Endothelial cell (in vitro differentiated cells): Measurements from ENCODE around the gene SP140. TPM values are rescaled to one million over a fixed set of nuclear protein-coding genes. Genes with fewer than 3 reads are reported as not detected.
"Not testable (repeated sequence)": the region's sequence is repeated elsewhere in the genome, so short reads cannot be mapped to it uniquely, and the experiment has no call there.

Experiments
- DNase-seq: peaks from one replicate; pipeline ENCODE4 v3.0.0; 2021; ENCODE audit warnings: low spot score
- H3K27ac Mint-ChIP-seq: one replicate; pipeline ENCODE4 v1.8.0; 2021; ENCODE audit warnings: mixed read lengths, inconsistent platforms; ENCODE audit not compliant: unreplicated experiment
- H3K27me3 Mint-ChIP-seq: one replicate; pipeline ENCODE4 v1.8.0; 2021; ENCODE audit warnings: mild to moderate bottlenecking, moderate library complexity, mixed read lengths, inconsistent platforms; ENCODE audit not compliant: unreplicated experiment
- H3K36me3 Mint-ChIP-seq: one replicate; pipeline ENCODE4 v1.8.0; 2021; ENCODE audit warnings: mild to moderate bottlenecking, low read depth, mixed read lengths, inconsistent platforms; ENCODE audit not compliant: unreplicated experiment
- H3K4me1 Mint-ChIP-seq: one replicate; pipeline ENCODE4 v1.8.0; 2021; ENCODE audit warnings: mild to moderate bottlenecking, mixed read lengths, inconsistent platforms; ENCODE audit not compliant: unreplicated experiment
- H3K4me3 Mint-ChIP-seq: one replicate; pipeline ENCODE4 v1.8.0; 2021; ENCODE audit warnings: mild to moderate bottlenecking, mixed read lengths, inconsistent platforms; ENCODE audit not compliant: unreplicated experiment
- H3K9me3 Mint-ChIP-seq: one replicate; pipeline ENCODE4 v1.8.0; 2021; ENCODE audit warnings: mixed read lengths, inconsistent platforms; ENCODE audit not compliant: unreplicated experiment
- total RNA-seq: library from RNA; stranded (reverse); fragmentation: NEBNext Ultra II Directional; extraction: Animal tissue kit (Norgen Biotek cat#: 25700); gene quantifications from one replicate; pipeline ENCODE4 v1.2.1, GENCODE V29; 2021; ENCODE audit not compliant: unreplicated experiment
- TF ChIP-seq, protein P1 (sequence below): fragments of 200-600 bp; sonication (generic); IDR thresholded peaks from one replicate; pipeline ENCODE4 v1.5.0; 2021; ENCODE audit warnings: antibody characterized with exemption; ENCODE audit not compliant: unreplicated experiment

The SP140 gene
- total RNA-seq, 1 donor from 2014 or later, result not detected

DNA sequence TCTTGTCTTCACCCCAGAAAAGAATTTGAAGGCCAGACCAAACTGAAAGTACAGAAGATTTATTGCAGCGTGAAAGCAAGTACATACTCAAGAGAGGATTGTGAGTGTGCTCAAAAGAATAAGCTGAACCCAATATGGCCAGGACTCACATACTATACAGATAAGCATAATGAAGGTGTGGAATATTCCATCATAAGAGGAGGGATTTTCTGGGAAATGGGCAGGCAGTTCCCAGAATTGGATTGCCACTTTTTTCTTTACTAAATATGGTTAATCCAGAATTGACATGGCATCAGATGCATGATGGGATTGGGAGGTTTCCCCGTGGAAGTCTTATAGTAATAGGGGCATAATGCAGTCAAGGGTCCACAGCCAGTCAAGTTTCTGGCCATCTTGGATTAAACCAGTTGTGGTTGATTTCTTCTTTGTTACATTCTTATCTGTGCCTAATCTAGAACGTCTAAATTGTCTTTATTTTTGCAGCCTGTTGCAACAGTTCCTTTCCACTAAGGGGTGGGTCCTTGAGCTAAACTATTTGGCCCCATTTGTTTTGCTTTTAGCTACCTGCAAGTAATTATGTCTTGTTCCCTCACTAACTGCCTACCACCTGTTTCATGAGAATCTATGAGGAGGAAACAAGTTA is 110.4 kb downstream of the SP140 start:
- TF ChIP-seq, protein P1, sequence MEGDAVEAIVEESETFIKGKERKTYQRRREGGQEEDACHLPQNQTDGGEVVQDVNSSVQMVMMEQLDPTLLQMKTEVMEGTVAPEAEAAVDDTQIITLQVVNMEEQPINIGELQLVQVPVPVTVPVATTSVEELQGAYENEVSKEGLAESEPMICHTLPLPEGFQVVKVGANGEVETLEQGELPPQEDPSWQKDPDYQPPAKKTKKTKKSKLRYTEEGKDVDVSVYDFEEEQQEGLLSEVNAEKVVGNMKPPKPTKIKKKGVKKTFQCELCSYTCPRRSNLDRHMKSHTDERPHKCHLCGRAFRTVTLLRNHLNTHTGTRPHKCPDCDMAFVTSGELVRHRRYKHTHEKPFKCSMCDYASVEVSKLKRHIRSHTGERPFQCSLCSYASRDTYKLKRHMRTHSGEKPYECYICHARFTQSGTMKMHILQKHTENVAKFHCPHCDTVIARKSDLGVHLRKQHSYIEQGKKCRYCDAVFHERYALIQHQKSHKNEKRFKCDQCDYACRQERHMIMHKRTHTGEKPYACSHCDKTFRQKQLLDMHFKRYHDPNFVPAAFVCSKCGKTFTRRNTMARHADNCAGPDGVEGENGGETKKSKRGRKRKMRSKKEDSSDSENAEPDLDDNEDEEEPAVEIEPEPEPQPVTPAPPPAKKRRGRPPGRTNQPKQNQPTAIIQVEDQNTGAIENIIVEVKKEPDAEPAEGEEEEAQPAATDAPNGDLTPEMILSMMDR, result no peak
- H3K4me3 Mint-ChIP-seq, result no peak overlapping the region
- peaks cover 4% of the 10 kb centered on the region for H3K9me3 Mint-ChIP-seq
- H3K4me1 Mint-ChIP-seq, result no peaks in the 10 kb centered on the region
- no peaks in the 10 kb centered on the region for H3K36me3 Mint-ChIP-seq
- no peak for DNase-seq
- H3K27me3 Mint-ChIP-seq, result no peaks in the 10 kb centered on the region
- no peak overlapping the region for H3K27ac Mint-ChIP-seq

DNA sequence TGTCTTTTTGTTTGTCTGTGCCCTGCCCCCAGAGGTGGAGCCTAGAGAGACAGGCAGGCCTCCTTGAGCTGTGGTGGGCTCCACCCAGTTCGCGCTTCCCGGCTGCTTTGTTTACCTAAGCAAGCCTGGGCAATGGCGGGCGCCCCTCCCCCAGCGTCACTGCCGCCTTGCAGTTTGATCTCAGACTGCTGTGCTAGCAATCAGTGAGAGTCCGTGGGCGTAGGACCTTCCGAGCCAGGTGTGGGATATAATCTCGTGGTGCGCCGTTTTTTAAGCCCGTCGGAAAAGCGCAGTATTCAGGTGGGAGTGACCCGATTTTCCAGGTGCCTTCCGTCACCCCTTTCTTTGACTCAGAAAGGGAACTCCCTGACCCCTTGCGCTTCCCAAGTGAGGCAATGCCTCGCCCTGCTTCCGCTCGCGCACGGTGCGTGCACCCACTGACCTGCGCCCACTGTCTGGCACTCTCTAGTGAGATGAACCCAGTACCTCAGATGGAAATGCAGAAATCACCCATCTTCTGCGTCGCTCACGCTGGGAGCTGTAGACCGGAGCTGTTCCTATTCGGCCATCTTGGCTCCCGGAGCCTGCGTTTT is 116.5 kb downstream of the SP140 start:
- not testable (repeated sequence) for H3K4me3 Mint-ChIP-seq, H3K4me1 Mint-ChIP-seq, H3K9me3 Mint-ChIP-seq, DNase-seq, H3K27me3 Mint-ChIP-seq, H3K27ac Mint-ChIP-seq, H3K36me3 Mint-ChIP-seq

DNA sequence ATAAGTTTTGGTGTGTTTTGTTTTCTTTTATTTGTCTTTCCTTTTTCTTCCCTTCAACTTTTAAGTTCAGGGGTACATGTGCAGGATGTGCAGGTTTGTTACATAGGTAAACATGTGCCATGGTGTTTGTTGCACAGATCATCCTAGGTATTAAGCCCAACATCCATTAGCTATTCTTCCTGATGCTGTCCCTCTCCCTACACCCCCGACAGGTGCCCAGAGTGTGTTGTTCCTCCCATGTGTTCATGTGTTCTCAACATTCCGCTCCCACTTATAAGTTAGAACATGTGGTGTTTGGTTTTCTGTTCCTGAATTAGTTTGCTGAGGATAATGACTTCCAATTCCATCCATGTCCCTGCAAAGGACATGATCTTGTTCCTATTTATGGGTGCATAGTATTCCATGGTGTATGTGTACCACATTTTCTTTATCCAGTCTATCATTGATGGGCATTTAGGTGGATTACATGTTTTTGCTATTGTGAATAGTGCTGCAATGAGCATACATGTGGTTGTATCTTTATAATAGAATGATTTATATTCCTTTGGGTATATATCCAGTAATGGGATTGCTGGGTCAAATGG is 117.6 kb downstream of the SP140 start:
- H3K36me3 Mint-ChIP-seq, H3K27me3 Mint-ChIP-seq, H3K4me1 Mint-ChIP-seq, DNase-seq, H3K9me3 Mint-ChIP-seq, H3K27ac Mint-ChIP-seq, H3K4me3 Mint-ChIP-seq: not testable (repeated sequence)

DNA sequence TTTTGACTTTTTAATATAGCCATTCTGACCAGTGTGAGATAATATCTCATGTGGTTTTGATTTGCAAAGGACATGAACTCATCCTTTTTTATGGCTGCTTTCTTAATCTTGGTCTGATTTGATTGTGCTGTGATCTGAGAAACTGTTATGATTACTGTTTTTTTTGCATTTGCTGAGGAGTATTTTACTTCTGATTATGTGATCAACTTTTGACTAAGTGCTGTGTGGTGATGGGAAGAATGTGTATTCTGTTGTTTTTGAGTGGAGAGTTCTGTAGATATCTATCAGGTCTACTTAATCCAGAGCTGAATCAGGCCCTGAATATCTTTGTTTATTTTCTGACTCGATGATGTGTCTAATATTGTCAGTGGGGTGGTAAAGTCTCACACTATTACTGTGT is 118.2 kb downstream of the SP140 start:
- no peak for DNase-seq
- no peaks in the 10 kb centered on the region for H3K36me3 Mint-ChIP-seq
- H3K4me1 Mint-ChIP-seq, result no peaks in the 10 kb centered on the region
- no peak overlapping the region for H3K27ac Mint-ChIP-seq
- TF ChIP-seq, protein P1, result no peak
- no peak overlapping the region for H3K4me3 Mint-ChIP-seq
- H3K9me3 Mint-ChIP-seq, result no peaks in the 10 kb centered on the region
- no peaks in the 10 kb centered on the region for H3K27me3 Mint-ChIP-seq

DNA sequence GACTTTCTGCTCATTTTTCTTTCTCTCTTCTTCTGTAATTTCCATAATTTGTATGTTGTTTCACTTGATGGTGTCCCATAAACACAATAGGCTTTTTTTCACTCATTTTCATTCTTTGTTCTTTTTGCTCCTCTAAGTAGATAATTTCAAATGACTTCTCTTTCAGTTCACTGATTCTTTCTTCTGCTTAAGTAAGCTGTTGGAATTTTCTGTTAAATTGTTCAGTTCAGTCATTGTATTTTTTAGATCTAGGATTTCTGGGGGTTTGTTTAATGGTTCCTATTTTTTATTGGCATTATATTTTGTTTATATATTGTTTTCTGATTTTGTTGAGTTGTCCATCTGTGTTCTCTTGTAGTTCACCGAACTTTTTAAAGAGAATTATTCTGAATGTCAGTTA is 120.9 kb downstream of the SP140 start:
- TF ChIP-seq, protein P1, result no peak
- DNase-seq, result no peak
- Mint-ChIP-seq H3K27me3 (no peaks in the 10 kb centered on the region), H3K4me3 (no peak overlapping the region), H3K4me1 (no peaks in the 10 kb centered on the region), H3K9me3 (no peaks in the 10 kb centered on the region), H3K36me3 (no peaks in the 10 kb centered on the region), H3K27ac (no peak overlapping the region)

DNA sequence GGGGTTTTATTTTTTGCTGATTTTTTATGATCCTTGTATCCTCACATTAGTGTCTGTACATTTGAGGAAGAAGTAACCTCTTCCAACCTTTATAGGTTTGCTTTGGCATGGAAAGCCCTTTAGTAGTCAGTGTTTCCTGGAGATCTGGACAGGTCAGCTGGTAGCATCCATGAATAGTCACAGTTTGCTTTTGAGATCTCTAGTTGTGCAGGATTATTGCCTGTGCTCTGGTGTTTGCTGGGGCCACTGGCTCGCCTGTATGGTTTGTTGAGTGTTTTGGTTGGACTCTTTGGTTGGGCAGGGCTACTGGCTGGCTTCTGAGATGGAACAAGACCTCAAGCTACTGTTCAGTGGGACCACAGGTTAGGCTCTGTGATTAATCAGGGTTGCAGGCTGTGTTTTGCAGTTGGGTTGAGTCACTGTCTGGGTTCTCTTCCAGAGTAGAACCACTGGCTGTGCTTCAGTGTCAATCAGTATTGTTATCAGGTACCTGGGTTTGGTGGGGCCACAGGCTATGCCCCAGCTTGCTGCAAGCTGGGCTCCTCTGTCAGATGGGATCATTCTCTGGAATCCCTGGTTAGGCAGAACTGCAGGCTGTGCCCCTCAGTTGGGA is 121.5 kb downstream of the SP140 start:
- TF ChIP-seq, protein P1, result no peak
- no peaks in the 10 kb centered on the region for H3K27me3 Mint-ChIP-seq
- no peaks in the 10 kb centered on the region for H3K9me3 Mint-ChIP-seq
- no peak for DNase-seq
- H3K4me3 Mint-ChIP-seq, result no peak overlapping the region
- no peak overlapping the region for H3K27ac Mint-ChIP-seq
- no peaks in the 10 kb centered on the region for H3K36me3 Mint-ChIP-seq
- no peaks in the 10 kb centered on the region for H3K4me1 Mint-ChIP-seq
